A549 treated with GW870086 at 1 μM for 4 hours (cell line): Measurements from ENCODE around the gene TAAR6. TPM values are rescaled to one million over a fixed set of nuclear protein-coding genes. Genes with fewer than 3 reads are reported as not detected.

Experiments
- total RNA-seq: library from RNA; stranded (reverse); fragments of 200-300 nt; extraction: Qiagen RNA extraction; gene quantifications from 5 replicates; pipeline ENCODE4 v1.2.3, GENCODE V29; 2022; ENCODE audit warnings: low read depth

Gene TAAR6, protein sequence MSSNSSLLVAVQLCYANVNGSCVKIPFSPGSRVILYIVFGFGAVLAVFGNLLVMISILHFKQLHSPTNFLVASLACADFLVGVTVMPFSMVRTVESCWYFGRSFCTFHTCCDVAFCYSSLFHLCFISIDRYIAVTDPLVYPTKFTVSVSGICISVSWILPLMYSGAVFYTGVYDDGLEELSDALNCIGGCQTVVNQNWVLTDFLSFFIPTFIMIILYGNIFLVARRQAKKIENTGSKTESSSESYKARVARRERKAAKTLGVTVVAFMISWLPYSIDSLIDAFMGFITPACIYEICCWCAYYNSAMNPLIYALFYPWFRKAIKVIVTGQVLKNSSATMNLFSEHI
- total RNA-seq, result not detected in 5 replicates

DNA sequence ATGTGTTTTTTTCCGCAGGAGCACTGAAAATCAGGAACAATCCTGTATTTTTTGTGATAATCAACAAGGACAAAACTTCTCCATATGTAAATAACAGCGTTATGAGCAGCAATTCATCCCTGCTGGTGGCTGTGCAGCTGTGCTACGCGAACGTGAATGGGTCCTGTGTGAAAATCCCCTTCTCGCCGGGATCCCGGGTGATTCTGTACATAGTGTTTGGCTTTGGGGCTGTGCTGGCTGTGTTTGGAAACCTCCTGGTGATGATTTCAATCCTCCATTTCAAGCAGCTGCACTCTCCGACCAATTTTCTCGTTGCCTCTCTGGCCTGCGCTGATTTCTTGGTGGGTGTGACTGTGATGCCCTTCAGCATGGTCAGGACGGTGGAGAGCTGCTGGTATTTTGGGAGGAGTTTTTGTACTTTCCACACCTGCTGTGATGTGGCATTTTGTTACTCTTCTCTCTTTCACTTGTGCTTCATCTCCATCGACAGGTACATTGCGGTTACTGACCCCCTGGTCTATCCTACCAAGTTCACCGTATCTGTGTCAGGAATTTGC lies at the start of gene TAAR6:
TAAR6 (plus strand) TSS at position 102 of the 557 bp plus-strand sequence; CDS start at position 102, 0 bp downstream.

DNA sequence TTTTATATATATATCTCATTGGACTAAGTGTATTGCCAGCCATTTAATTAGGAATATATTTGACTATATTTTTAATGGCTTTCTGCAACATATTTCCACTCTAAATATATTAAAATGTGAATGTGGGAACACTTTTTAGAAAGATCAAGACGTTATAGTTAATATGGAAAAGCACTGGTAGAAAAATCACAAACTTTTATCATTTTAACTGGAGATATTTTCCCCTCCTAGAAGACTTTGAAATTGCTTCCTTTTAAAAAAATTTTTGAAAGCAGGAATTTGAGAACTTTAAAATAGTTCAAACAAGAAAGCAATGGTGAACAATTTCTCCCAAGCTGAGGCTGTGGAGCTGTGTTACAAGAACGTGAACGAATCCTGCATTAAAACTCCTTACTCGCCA lies 32.1 kb upstream of the TAAR6 start, which contains the start of gene TAAR9:
TAAR9 (plus strand) TSS at position 301 of the 400 bp plus-strand sequence; CDS start at position 314, 13 bp downstream.

DNA sequence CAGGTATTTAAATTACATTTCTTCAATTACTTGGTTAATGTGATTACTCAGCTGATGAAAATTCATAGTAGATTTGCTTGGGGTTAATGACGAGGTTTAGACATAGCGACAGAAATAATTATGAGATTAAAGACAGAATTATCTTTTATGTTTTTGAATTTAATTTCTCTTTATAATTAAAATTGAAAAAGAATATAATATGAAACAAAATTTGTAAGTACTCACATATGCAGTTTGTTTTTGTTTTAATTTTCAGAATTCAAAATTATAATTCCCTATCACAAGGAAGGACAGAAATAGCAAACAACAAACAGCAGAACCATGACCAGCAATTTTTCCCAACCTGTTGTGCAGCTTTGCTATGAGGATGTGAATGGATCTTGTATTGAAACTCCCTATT lies 17.8 kb upstream of the TAAR6 start, which contains the start of gene TAAR8:
TAAR8 (plus strand) TSS at position 301 of the 400 bp plus-strand sequence; CDS start at position 322, 21 bp downstream.

DNA sequence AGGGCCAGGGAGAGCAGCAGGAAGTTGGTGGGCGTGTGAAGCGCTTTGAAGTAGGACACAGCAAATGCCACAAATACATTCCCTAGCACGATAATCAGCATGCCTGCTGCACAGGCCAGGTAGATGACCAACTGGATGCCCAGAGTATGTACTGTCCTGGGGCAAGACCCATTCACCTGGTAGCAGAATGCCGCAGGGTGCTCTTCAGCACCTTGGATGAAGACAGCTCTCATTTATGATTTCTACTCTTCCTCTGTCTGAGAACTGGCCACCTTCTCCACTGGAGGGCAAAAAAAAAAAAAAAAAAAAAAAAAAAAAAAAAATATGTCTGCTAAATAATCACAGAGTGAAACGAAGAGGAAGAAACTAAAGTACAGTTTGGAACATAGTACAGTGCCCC lies 19.3 kb downstream of the TAAR6 start, which contains the start of gene TAAR5:
TAAR5 (minus strand) TSS at position 288 of the 400 bp plus-strand sequence; CDS start at position 233, 55 bp downstream.

Other genes starting within 250 kb of the TAAR6 start
- 1.1 to 2.3 TPM (median 1.6 TPM) in 5 replicates for gene MOXD1, start 168.8 kb upstream of the TAAR6 start, total RNA-seq
- gene STX7, start 57.2 kb upstream of the TAAR6 start, total RNA-seq, result 18.8 to 26.8 TPM (median 22.8 TPM) in 5 replicates
- gene TAAR9, start 32.0 kb upstream of the TAAR6 start, total RNA-seq, result not detected in 5 replicates
- gene TAAR8, start 17.6 kb upstream of the TAAR6 start, total RNA-seq, result not detected in 5 replicates
- gene TAAR5, start 19.4 kb downstream of the TAAR6 start, total RNA-seq, result not detected in 5 replicates
- gene TAAR2, start 54.0 kb downstream of the TAAR6 start, total RNA-seq, result not detected in 5 replicates
- not detected in 5 replicates for gene TAAR1, start 88.9 kb downstream of the TAAR6 start, total RNA-seq
- gene VNN1, start 143.7 kb downstream of the TAAR6 start, total RNA-seq, result 0.03 to 0.07 TPM (median 0.05 TPM) in 3 of 5 replicates, not detected in the others
- gene VNN2, start 187.6 kb downstream of the TAAR6 start, total RNA-seq, result 0.10 TPM in 1 of 5 replicates, not detected in the others
- 4.6 to 5.9 TPM (median 5.2 TPM) in 5 replicates for gene SLC18B1, start 228.3 kb downstream of the TAAR6 start, total RNA-seq
- 1,872 to 2,130 TPM (median 1,935 TPM) in 5 replicates for gene RPS12, start 244.2 kb downstream of the TAAR6 start, total RNA-seq